ENCODE data around the gene ZYG11B. TPM values are rescaled to one million over a fixed set of nuclear protein-coding genes. Genes with fewer than 3 reads are reported as not detected.
"Not testable (repeated sequence)": the region's sequence is repeated elsewhere in the genome, so short reads cannot be mapped to it uniquely, and the experiment has no call there.

ZYG11B gene
- total and polyA plus RNA-seq, 5 experiments from 2014 or later = 12.3 to 25.9 (median 14.9) TPM

DNA sequence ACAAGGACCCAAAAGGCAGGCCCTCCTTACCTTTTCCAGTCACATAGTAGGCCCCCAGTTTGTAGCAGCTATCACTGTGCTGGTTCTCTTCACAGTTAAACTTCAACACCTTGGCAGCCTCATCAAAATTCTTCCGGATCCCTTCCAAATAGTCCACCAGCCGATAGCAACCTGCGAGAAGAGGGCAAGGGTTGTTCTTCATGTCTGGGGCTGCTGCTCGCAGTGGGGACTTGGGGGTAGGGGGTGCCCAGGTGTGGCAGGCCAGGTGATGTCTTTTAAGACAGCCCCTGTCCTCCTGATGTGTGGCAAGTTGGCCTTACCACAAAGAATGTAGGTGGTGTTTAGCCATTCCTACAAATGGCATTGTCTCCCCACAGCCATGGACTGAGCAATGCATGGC, 33.6 kb upstream of the ZYG11B start:
- H3K27me3 Mint-ChIP-seq = no peaks in the 10 kb centered on the region
- ATAC-seq (no peak), DNase-seq (no peak)
- peaks cover 5 to 18% (median 8%) of the 10 kb centered on the region in 3 donors for H3K36me3 Mint-ChIP-seq
- H3K4me3 Mint-ChIP-seq = no peak overlapping the region
- peaks cover 6 to 17% (median 8%) of the 10 kb centered on the region in 4 donors for H3K4me1 Mint-ChIP-seq
- no peak overlapping the region for H3K27ac Mint-ChIP-seq
- H3K9me3 Mint-ChIP-seq = no peaks in the 10 kb centered on the region
- POLR2A ChIA-PET = interaction anchor here (0.7 kb wide), 1 partner anchor 140 kb away, joined by 4 read pairs; the partner anchor contains the start of gene TUT4

DNA sequence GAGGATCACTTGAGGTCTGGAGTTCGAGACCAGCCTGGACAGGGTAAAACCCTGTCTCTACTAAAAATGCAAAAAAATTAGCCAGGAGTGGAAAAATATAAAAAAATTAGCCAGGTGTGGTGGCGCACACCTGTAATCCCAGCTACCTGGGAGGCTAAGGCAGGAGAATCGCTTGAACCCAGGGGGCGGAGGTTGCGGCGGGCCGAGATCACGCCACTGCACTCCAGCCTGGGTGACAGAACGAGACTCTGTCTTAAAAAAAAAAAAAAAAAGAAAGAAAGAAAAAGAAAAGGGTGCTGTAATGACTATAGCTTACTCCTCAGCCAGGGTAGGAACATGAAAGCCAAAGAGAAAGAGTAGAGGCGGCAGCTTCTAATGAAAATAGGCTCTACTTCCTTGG, 32.9 kb upstream of the ZYG11B start:
- POLR2A ChIA-PET = interaction anchor here (0.6 to 0.7 kb wide), 2 partner anchors 140 to 161 kb away, joined by 3 to 4 read pairs; partner anchors contain the start of gene TUT4
- H3K27ac Mint-ChIP-seq = peak overlapping the region in 1 of 10 donors; percentile 13
- not testable (repeated sequence) for H3K9me3 Mint-ChIP-seq, ATAC-seq, DNase-seq, H3K27me3 Mint-ChIP-seq, H3K4me3 Mint-ChIP-seq
- peaks cover 5 to 18% (median 8%) of the 10 kb centered on the region in 3 donors for H3K36me3 Mint-ChIP-seq
- H3K4me1 Mint-ChIP-seq = peaks cover 9 to 21% (median 12%) of the 10 kb centered on the region in 4 donors

DNA sequence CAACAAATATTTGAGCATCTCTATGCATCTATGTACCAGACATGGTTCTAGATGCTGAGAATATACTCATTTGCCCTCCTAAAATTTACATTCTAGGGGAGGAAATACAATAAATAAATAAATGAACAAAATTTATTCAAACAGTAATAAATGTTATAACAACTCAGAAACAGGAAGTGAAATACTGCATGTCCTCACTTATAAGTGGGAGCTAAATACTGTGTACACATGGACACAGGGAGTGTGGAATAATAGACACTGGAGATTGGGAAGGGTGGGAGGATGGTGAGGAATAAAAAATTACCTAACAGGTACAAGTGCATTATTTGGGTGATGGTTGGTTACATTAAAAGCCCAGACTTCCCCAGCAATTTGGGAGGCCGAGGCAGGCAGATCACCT, 32.4 kb upstream of the ZYG11B start:
- no peak for DNase-seq

DNA sequence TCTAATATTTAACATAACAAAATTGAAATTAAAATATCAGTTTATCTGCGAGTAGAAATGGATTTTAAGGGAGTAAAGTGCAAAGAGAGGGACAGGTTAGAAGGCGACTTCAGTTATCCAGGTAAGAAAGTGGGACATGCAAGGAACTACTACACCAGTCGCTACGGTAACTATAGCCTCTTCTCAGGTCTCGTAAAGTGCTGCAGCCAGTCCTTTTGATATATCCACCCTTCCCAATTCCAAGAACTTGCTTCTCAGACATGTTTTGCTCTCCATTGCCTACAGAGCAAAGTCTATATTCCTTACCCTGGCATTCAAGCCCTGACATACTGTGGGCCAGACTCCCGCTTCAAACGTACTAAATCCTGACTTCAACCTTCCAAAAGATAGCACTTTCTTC, 30.6 kb upstream of the ZYG11B start:
- DNase-seq (no peak), ATAC-seq (no peak)
- POLR2A ChIA-PET = interaction anchor here (1.1 kb wide), 1 partner anchor 8 kb away, joined by 3 read pairs; no protein-coding TSS in a partner anchor
- H3K27ac Mint-ChIP-seq = peak overlapping the region in 6 of 10 donors; percentile 5 to 68 (median 44)
- no peaks in the 10 kb centered on the region for H3K9me3 Mint-ChIP-seq
- H3K4me1 Mint-ChIP-seq = peaks cover 11 to 26% (median 18%) of the 10 kb centered on the region in 4 donors
- peak overlapping the region in 5 of 10 donors; percentile 5 to 52 (median 25) for H3K4me3 Mint-ChIP-seq
- H3K27me3 Mint-ChIP-seq = no peaks in the 10 kb centered on the region
- H3K36me3 Mint-ChIP-seq = peaks cover 5 to 18% (median 8%) of the 10 kb centered on the region in 3 donors

More for the DNA sequence above, 32.4 kb upstream of the ZYG11B start:
- H3K9me3 Mint-ChIP-seq = no peaks in the 10 kb centered on the region
- peaks cover 5 to 18% (median 8%) of the 10 kb centered on the region in 3 donors for H3K36me3 Mint-ChIP-seq
- no peak overlapping the region for H3K4me3 Mint-ChIP-seq
- H3K27ac Mint-ChIP-seq = no peak overlapping the region
- POLR2A ChIA-PET = interaction anchor here (0.6 kb wide), 1 partner anchor 161 kb away, joined by 3 read pairs; no protein-coding TSS in a partner anchor
- no peak for ATAC-seq
- peaks cover 11 to 26% (median 17%) of the 10 kb centered on the region in 4 donors for H3K4me1 Mint-ChIP-seq
- H3K27me3 Mint-ChIP-seq = no peaks in the 10 kb centered on the region

DNA sequence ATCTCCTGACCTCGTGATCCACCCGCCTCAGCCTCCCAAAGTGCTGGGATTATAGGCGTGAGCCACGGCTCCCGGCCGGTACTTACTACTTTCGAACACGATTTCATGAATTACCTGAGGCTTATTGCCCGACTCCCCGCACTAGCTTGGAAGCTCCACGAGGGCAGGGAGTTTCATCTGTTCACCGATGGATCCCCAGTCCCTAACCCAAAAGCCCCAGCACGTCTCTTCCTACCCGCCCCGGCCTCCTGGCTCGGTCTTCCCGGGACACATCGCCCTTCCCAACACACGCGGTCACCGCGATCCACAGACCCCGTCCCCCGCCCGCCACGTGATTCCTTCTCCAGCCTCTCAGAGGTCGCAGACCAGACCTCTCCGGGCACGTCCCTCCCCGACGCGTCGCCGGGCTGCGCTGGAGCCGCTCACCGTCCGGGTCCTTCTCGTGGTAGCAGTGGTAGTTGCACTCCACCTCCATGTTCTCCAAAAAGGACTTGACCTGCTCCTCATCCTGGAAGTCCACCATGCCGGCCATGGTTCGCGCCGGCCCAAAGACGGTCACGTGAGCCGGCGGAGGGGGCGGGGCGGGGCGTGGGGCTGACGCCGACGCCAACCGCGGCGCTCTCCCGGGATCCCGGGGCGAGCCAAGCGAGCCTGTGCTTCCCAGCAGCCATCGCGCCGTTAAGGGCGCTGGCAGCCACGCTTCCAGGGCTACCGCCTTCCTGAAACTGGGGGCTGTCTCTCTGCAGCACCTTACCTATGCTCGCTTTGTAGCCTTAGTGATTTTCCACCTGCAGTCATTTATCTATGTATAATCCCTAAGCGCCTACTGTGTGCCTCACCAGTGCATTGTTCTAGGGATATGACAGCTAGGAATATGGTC, 28.2 kb upstream of the ZYG11B start, which contains the start of gene COA7:
TSS of gene COA7 (minus strand) at position 553 of the 880 bp plus-strand sequence. CDS start at position 532, 21 bp downstream.
- DNase-seq (peak; percentile 15 to 68 (median 47)), ATAC-seq (peak; percentile 27 to 39)
- peaks cover 0 to 3% (median 0%) of the 10 kb centered on the region in 3 donors for H3K36me3 Mint-ChIP-seq
- peak within 1 kb of the TSS; percentile 74 to 94 (median 90) for H3K27ac Mint-ChIP-seq
- no peaks in the 10 kb centered on the region for H3K27me3 Mint-ChIP-seq
- no peaks in the 10 kb centered on the region for H3K9me3 Mint-ChIP-seq
- peak within 1 kb of the TSS; percentile 86 to 93 (median 90) for H3K4me3 Mint-ChIP-seq
- H3K4me1 Mint-ChIP-seq = peaks cover 9 to 38% (median 30%) of the 10 kb centered on the region in 4 donors
- POLR2A ChIA-PET = interaction anchor here (1.0 kb wide), 1 partner anchor 75 kb away, joined by 3 read pairs; no protein-coding TSS in a partner anchor

DNA sequence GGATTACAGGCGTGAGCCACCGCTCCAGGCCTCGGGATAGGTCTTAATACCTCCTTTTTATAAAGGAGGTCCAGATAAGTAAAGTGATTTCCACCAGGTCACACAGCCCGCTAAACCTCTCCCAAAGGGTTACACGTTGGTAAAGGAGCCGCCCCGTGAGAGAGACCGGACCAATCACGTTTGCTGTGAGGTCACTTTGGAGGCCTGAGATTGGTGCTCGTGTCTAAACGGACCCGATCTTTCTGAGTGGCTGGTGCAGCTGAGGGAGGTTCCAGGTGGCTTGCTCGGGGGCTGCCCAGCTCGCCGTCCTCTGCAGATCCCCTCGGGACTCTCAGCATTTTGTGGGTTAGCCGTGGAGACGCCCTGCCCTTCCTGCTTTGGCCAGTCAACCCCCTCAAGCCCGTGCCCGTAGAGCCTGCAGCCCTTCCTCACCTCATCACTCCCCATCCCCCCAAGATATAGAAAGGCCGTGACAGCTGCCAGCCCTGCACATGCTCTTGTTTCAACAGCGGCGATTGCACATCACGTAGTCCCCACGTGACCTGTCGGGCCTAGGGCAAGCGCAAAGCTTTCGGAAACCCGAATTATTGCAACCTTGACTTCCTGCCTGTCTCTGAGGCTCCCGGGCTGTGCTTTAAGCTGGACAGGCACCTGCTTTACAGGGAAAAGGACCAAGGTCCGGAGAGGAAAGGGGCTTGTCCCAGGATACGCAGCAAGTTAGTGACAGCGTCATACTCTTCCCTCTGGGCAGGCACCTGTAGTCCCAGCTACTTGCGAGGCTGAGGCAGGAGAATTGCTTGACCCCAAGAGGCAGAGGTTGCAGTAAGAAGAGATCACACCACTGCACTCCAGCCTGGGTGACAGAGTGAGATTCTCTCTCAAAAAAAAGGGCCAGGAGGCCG, 23.1 kb upstream of the ZYG11B start:
- DNase-seq (peak; percentile 60 to 92 (median 82)), ATAC-seq (peak; percentile 94)
- POLR2A ChIA-PET = interaction anchor here (0.6 to 1.8 kb wide), 17 partner anchors 8 to 824 kb away, joined by 3 to 11 read pairs (median 3); partner anchors contain the start of genes ECHDC2, ORC1, PRPF38A and SHISAL2A
- peaks cover 10 to 34% (median 27%) of the 10 kb centered on the region in 4 donors for H3K4me1 Mint-ChIP-seq
- H3K36me3 Mint-ChIP-seq = no peaks in the 10 kb centered on the region
- H3K4me3 Mint-ChIP-seq = peak overlapping the region; percentile 87 to 97 (median 90)
- H3K27me3 Mint-ChIP-seq = peaks cover 0 to 2% (median 0%) of the 10 kb centered on the region in 5 donors
- H3K27ac Mint-ChIP-seq = peak overlapping the region; percentile 95 to 99 (median 98)
- H3K9me3 Mint-ChIP-seq = no peaks in the 10 kb centered on the region

DNA sequence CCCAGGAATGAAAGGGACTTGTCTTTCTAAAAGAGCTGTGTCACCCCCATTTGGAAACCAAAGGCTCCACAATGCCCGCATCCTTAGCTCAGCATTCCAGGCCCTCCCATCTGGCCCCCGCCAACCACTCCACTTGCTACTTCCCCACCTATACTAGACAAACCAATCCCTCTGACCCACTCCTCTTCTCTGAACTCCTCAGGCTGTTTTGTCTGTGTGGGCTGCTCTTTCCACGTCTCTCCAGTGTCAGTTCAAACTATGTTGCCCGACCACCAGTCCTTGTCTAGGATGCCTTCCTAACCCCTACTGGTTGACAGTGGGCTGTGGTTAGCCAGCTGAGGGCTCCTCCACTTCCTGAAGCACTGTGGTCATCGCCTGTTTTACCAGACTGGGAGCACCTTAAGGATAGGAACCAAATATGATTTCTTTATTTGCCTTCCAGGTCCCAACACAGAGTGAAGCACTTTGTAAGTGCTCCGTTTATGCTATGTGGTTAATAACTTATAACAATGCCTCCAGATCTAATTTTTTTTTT, 20.1 kb upstream of the ZYG11B start:
- DNase-seq (no peak), ATAC-seq (no peak)
- no peaks in the 10 kb centered on the region for H3K36me3 Mint-ChIP-seq
- POLR2A ChIA-PET = interaction anchor here (0.7 kb wide), 1 partner anchor 94 kb away, joined by 3 read pairs; no protein-coding TSS in a partner anchor
- no peaks in the 10 kb centered on the region for H3K9me3 Mint-ChIP-seq
- H3K27me3 Mint-ChIP-seq = peaks cover 0 to 10% (median 0%) of the 10 kb centered on the region in 5 donors
- peaks cover 8 to 21% (median 17%) of the 10 kb centered on the region in 4 donors for H3K4me1 Mint-ChIP-seq
- H3K4me3 Mint-ChIP-seq = no peak overlapping the region
- peak overlapping the region in 4 of 10 donors; percentile 12 to 77 (median 31) for H3K27ac Mint-ChIP-seq

DNA sequence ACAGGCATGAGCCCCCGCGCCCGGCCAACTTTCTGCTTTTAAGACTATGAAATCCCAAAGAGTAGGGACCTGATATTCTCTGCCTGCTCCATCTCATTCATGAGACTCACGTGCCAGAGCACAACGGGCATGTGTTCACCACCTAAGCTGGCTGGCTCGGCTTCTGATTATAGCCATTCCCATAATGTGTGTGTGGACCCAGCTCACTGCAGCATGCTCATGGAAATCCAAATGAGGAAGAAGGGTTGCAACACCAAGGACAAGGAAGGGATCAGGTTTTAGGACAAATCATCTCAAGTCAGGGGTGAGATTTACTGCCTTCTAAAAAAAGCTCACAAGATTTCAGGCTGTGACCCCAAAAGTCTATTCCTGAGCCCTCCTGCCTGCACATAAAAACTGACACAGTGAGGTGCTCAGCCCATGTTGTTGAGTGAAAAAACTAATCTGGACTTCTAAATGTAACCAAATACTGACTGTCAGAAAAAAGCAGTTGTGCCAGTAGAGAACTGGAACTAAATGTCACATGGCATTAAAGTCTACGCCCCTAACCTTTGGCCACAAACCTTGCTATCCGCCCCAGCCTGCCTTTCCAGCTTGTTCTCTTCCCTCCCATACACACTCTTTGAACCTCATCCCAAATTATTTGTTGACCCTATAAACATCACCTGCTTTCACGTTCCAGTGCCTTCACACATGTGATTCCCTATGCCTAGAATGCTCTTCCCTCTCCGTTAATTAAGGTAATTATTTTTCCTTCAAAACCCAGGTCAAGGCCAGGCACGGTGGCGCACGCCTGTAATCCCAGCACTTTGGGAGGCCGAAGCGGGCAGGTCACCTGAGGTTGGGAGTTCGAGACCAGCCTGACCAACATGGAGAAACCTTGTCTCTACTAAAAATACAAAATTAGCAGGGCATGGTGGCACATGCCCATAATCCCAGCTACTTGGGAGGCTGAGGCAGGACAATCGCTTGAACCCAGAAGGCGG, 19.0 kb upstream of the ZYG11B start:
- no peak overlapping the region for H3K4me3 Mint-ChIP-seq
- H3K36me3 Mint-ChIP-seq = no peaks in the 10 kb centered on the region
- ATAC-seq = no peak
- POLR2A ChIA-PET = interaction anchor here (0.7 kb wide), 1 partner anchor 93 kb away, joined by 3 read pairs; no protein-coding TSS in a partner anchor
- peaks cover 8 to 16% (median 15%) of the 10 kb centered on the region in 4 donors for H3K4me1 Mint-ChIP-seq
- H3K9me3 Mint-ChIP-seq = no peaks in the 10 kb centered on the region
- no peak for DNase-seq
- H3K27me3 Mint-ChIP-seq = peaks cover 0 to 10% (median 0%) of the 10 kb centered on the region in 5 donors
- H3K27ac Mint-ChIP-seq = peak overlapping the region in 1 of 10 donors; percentile 8

DNA sequence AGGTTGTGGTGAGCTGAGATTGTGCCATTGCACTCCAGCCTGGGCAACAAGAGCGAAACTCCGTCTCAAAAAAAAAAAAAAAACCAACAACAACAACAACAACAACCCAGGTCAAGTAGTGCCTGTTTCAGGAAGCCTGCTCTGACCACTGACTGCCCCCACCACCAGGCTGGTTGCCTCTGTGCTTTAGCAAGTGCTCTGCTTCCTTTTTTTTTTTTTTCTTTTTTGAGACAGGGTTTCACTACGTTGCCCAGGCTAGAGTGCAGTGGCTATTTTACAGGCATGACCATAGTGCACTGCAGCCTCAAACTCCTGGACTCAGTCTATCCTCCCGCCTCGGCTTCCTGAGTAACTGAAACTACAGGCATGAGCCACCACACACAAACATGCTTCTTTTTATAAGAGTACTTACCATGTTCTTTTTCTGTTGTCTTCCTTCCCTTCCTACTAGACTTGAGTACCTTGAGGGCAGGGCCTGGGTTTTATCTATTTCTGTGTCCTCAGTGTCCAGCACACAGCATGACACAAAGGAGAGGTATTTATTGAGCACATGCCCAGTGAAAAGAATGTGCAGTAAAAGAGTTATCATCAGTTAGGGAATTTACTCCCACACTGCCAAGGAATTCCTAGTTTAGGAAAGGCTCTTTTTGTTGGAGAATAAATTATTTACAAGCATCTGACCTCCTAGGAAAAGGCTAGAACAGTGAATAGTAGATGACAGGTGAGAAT, 18.2 kb upstream of the ZYG11B start:
- Mint-ChIP-seq H3K9me3 (no peaks in the 10 kb centered on the region), H3K36me3 (no peaks in the 10 kb centered on the region), H3K27ac (no peak overlapping the region), H3K4me1 (peaks cover 6 to 11% (median 7%) of the 10 kb centered on the region in 4 donors), H3K27me3 (peaks cover 0 to 10% (median 0%) of the 10 kb centered on the region in 5 donors), H3K4me3 (no peak overlapping the region)
- POLR2A ChIA-PET = no interaction called here
- no peak for DNase-seq
- no peak for ATAC-seq

DNA sequence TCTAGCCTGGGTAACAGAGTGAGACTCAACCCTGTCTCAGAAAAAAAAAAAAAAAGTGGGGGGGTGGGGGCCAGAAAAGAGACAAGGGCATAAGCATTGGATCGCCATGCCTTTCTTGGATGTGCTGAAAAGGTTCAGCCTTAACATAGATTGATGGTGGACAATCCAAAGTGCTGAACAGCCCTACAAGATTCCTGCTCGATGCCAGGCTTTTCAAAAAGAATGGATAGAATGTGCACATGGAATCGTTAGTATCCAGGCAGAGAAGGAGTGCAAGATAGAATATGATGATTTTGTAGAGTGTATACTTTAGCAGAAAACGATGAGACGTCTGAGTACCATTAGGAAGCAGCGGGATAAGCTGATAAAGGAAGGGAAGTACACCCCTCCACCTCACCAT, 17.2 kb upstream of the ZYG11B start:
- Mint-ChIP-seq H3K36me3 (no peaks in the 10 kb centered on the region), H3K4me1 (peaks cover 0 to 3% (median 2%) of the 10 kb centered on the region in 4 donors), H3K27me3 (peaks cover 0 to 10% (median 0%) of the 10 kb centered on the region in 5 donors), H3K4me3 (no peak overlapping the region), H3K9me3 (no peaks in the 10 kb centered on the region), H3K27ac (no peak overlapping the region)
- no peak for DNase-seq
- no peak for ATAC-seq
- POLR2A ChIA-PET = interaction anchor here (0.7 kb wide), 1 partner anchor 15 kb away, joined by 4 read pairs; no protein-coding TSS in a partner anchor
